ENCODE measurements around the gene SCARB1. TPM values are rescaled to one million over a fixed set of nuclear protein-coding genes. Genes with fewer than 3 reads are reported as not detected.

Gene SCARB1
- polyA plus RNA-seq, 4 donors: 19.4 to 22.7 (median 19.8) TPM

DNA sequence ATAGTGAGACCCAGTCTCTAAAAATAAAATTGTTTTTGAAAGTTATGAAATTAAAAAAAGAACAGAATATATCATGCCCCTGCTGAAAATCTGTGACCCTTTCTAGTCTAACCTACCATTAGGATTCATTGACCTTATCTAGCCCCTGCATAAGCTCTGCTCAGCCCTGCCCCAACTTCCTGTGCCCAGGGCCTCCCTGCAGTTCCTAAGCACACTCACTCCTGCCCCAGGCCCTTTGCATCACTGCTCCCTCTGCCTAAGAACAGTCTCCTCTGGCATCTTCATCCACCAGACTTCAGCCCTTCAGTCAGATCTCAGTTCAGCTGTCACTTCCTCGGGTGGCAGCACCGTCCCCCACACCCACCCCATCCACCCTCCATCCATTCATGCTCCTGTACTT is 55.4 kb downstream of the SCARB1 start:
- DNase-seq (ENCODE audit: low read depth in 4 of 4, low spot score in 3 of 4): no peak

- DNase-seq (ENCODE audit: low read depth in 4 of 4, low spot score in 3 of 4): no peak
Observed at GRCh38 chr12:124805876-124806668, 57.6 kb downstream of the SCARB1 start.

DNA sequence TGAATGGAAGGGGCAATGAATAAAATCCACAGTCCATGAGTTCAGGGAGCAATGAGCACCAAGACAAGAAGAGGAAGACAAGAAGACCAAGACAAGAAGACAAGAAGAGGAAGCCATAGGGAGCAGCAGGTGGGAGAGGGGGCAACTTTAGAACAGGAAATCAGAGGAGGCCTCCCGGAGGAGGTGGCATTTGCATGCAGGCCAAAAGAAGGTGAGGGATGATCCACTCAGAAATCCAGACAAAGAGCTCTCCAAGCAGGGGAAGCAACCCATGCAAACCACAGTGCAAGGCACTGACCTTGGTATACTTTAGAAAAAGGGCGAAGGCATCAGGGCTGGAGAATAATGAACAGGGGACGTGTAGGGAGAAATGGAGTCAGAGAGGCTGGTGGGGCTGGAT is 58.6 kb downstream of the SCARB1 start:
- no peak for DNase-seq (ENCODE audit: low read depth in 4 of 4, low spot score in 3 of 4)

DNA sequence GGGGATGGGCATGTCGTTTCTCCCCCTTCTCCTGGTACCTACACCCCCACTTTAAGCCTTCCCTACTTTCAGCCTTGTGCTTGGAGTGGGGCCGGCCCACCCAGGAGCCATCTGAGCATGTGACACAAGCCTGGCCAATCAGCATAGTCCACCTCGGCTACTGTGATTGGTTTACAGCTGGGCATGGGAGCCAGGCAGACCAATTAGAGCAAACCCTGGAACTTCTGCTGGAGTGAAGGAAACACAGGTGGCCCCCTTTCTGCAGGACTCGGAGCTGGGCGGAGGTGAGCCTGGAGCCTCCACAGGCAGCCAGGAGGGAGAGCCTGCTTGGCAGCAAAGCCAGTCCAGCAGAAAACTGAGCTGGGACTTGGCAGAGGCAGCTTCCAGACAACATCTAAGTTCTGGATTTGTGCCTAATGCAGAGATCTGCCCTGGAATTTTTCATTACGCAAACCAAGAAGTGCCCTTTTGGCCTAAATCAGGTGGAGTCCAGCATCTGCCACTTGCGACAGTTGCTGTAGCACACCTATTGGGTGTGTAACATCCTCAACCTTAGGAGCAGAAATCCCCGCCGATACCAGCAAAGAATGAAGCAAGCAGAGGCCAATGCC is 59.5 kb downstream of the SCARB1 start:
- DNase-seq (ENCODE audit: low read depth in 4 of 4, low spot score in 3 of 4): no peak

DNA sequence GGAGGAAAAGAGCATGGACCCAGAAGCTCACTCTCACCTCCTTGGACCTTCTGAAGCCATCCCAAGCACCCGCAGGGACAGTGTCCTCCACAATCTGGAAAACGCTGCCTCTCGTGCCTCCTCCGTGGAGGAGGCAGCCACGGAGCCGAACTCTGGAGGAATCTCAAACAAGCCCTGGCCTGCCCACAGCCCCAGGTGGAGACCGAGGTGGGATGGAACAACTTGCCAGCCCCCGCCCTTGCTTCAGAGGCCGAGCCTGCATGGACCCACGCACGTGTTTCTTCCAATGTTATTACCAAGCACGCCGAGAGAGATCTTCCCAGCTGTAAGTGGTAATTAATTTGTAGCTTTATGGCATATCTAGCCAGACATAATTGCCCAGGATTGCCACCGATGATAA is 61.3 kb downstream of the SCARB1 start:
- DNase-seq (ENCODE audit: low read depth in 4 of 4, low spot score in 3 of 4): no peak

- no peak for DNase-seq (ENCODE audit: low read depth in 4 of 4, low spot score in 3 of 4)
Observed at GRCh38 chr12:124800506-124800905, 63.2 kb downstream of the SCARB1 start.

- peak in 1 of 4 donors; percentile 10 for DNase-seq (ENCODE audit: low read depth in 4 of 4, low spot score in 3 of 4)
Observed at GRCh38 chr12:124797321-124797720, 66.3 kb downstream of the SCARB1 start.

- DNase-seq (ENCODE audit: low read depth in 4 of 4, low spot score in 3 of 4): no peak
Observed at GRCh38 chr12:124796303-124796960, 67.2 kb downstream of the SCARB1 start.

GRCh38 chr12:124795081-124795948 is 68.3 kb downstream of the SCARB1 start:
- DNase-seq (ENCODE audit: low read depth in 4 of 4, low spot score in 3 of 4): no peak

DNA sequence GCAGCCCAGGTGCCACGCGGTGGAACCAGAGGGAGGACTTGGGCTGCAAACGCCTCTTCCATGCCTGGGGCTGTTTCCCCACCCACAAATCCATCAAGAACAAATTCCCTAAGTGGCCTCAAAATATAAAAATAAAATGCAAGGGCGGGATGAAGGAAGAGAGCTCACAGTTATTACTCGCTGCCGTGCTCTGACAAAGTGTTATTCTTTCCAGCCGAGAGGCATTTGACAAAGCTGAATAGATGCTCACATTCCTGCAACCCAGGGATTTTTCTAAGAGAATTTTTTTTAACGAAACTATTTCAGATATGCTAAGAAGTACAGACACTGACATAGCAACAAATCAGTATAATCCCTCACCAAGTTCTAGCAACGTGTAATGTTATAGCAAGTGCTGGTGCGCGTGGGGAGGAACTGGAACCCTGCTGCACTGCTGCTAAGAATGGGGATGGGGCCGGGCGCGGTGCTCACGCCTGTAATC is 70.7 kb downstream of the SCARB1 start:
- DNase-seq (ENCODE audit: low read depth in 4 of 4, low spot score in 3 of 4): no peak

DNA sequence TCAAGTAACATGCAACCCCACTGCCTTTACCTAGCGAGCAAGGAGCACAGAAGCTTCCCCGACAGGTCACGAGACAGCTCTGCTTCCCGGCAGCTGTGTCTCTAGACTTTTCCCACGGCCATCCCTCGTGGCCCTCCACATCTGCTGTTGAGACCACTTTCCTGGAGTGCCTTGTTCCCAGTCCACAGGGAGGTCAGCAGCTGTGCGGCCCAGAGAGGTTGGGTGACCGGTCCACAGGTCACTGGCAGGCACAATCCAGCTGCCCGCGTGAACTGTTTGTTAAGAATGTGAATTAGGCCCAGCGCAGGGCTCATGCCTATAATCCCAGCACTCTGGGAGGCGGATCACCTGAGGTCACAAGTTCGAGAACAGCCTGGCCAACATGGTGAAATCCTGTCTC is 71.5 kb downstream of the SCARB1 start:
- DNase-seq (ENCODE audit: low read depth in 4 of 4, low spot score in 3 of 4): no peak

DNA sequence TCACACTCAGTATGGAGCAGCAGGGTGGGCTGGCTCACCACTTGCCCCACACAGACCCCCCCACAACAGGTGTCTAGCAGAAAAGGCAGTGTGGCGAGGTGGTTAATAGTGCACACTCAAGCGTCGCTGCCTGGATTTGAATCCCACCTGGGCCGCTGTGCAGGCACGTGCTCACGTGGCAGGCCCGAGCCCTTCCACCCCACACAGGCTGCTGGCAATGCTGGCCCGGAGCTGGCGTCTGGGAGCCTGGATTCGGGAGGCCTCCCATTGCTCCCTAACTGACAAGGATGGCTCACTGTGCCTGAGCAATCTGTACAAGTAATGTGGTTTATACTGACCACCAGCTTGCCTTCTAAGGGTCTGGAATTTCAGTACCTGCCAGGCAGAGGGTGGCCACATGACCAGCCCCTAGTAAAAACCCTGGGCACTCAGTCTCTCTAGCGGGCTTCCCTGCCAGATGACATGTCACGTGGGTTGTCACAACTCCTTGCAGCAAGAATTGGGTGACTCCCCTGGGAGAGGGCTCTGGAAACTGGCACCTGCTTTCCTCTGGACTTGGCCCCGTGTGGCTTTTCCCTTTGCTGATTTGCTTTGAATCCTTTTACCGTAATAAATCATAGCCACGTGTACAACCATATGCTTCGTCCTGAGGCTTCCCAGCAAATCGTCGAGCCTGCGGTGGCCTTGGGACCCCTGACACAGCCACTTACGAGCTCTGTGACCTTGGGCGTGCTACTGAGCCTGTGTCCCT is 72.8 kb downstream of the SCARB1 start:
- DNase-seq (ENCODE audit: low read depth in 4 of 4, low spot score in 3 of 4): no peak

DNA sequence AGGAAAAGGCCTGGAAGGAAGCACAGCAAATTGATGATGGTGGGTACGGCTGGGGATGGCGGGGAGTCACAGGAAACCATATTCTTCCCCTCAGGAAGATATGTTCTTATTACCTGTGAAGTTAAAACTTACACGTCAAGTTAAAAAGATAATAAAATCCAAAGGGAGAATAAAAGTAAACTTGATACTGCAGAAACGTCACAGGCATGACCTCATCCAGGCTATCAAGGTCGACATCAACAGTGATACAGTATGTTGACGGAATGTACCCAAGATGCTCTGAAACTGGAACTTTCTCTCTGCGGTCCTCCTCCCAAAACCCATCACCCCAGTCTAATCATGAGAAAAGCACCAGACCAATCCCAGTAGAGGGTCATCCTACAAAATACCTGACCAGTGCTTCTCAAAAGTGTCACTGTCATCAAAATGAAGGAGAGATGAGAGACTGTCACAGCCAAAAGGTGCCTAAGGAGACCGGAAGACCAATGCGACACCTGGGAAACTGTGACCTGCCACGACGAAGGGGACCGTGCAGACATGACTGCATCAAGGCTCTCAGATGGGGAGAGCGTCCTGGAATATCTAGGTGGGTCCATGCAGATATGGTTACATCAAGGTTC is 74.6 kb downstream of the SCARB1 start:
- DNase-seq (ENCODE audit: low read depth in 4 of 4, low spot score in 3 of 4): no peak

GRCh38 chr12:124786061-124786964 is 77.4 kb downstream of the SCARB1 start:
- peak; percentile 77 to 90 (median 86) for DNase-seq (ENCODE audit: low read depth in 4 of 4, low spot score in 3 of 4)

- DNase-seq (ENCODE audit: low read depth in 4 of 4, low spot score in 3 of 4): no peak
Observed at GRCh38 chr12:124784871-124785572, 78.6 kb downstream of the SCARB1 start.

DNA sequence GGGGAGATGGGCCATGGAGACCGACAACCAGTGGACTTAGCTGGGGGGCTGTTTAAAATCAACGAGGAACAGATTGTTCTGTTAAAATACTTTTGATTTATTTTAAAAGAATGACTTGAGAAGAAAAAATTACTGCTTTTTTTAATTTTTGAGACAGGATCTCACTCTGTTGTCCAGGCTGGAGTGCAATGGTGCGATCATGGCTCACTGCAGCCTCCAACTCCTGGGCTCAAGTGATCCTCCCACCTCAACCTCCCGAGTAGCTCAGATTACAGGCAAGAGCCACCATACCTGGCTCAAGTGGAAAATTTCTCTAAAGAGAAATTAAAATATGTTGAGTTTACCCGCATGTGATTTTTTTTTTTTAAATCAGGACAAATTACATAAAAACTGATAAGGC is 80.6 kb downstream of the SCARB1 start:
- DNase-seq (ENCODE audit: low read depth in 4 of 4, low spot score in 3 of 4): no peak

DNA sequence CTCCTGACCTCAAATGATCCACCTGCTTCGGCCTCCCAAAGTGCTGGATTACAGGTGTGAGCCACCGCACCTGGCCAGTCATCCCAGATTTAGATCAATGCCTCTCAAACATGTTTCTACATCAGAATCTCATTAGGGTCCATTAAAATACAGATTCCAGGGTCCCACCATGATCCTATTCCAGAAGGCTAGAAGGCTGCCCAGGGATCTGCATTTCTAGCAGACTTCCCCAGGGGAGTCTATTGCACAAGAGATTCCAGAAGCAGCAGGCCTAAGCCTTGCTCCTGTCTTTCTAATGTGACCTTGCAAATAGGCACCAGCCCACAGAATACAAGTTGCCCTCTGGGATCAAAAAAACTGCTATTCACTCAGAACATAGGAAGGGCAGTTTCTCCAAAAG is 81.5 kb downstream of the SCARB1 start:
- DNase-seq (ENCODE audit: low read depth in 4 of 4, low spot score in 3 of 4): no peak
